HUES64 (cell line): ENCODE results near the gene MAST4.

Source experiments
- H3K27ac ChIP-seq: 2 replicates; pipeline ENCODE4 v1.7.0; 2013; ENCODE audit warnings: low read depth, low read length, inconsistent platforms
- H3K27me3 ChIP-seq: 2 replicates; pipeline ENCODE4 v1.6.1; 2013; ENCODE audit warnings: mild to moderate bottlenecking, low read length; ENCODE audit not compliant: insufficient read depth
- H3K36me3 ChIP-seq: 2 replicates; pipeline ENCODE4 v1.6.1; 2013; ENCODE audit warnings: mild to moderate bottlenecking, low read length; ENCODE audit not compliant: insufficient read depth
- H3K4me1 ChIP-seq: 2 replicates; pipeline ENCODE4 v1.6.1; 2013; ENCODE audit warnings: mild to moderate bottlenecking, low read length, moderate library complexity; ENCODE audit not compliant: insufficient read depth
- H3K4me3 ChIP-seq: 2 replicates; pipeline ENCODE4 v1.5.1; 2013; ENCODE audit warnings: mild to moderate bottlenecking, low read length, moderate library complexity
- H3K9ac ChIP-seq: 2 replicates; pipeline ENCODE4 v1.6.1; 2013; ENCODE audit warnings: mild to moderate bottlenecking, low read depth, low read length
- H3K9me3 ChIP-seq: 2 replicates; pipeline ENCODE4 v1.6.1; 2013; ENCODE audit warnings: low read depth, low read length; ENCODE audit not compliant: insufficient read depth
- WGBS: fragments of 150-250, 120-280 bp; methylation state at CpG from one replicate; pipeline ENCODE4 v1.1.7; 2013; ENCODE audit warnings: missing lambda C conversion rate; 5-methylcytosine and 5-hydroxymethylcytosine counted together

The MAST4 gene

DNA sequence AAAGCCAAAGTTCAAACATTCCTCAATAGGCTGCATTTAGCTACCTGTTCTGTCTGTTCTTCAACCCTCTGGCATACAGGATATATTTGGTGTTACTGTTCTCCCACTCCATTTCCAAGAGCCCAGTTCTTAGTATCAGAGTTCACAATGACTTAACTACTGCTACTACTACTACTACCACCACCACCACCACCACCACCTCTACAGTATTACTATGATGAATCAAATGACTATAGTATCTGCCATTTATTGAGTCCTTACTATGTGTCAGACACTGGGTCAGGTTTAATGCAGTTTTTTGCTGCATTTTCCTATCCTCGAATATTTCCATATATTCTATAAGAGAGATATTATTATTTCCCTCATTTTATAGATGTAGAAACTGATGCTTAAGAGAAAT, 601.3 kb downstream of the MAST4 start:
- Histone ChIP-seq H3K27me3 (no peaks in the 10 kb centered on the region), H3K9ac (no peak overlapping the region), H3K36me3 (no peaks in the 10 kb centered on the region), H3K27ac (no peak overlapping the region), H3K4me1 (no peaks in the 10 kb centered on the region; the same call in 1 of the 2 replicates), H3K4me3 (no peak overlapping the region), H3K9me3 (no peaks in the 10 kb centered on the region)
- WGBS, result no CpG with 5 or more reads among the region's 1 CpG

DNA sequence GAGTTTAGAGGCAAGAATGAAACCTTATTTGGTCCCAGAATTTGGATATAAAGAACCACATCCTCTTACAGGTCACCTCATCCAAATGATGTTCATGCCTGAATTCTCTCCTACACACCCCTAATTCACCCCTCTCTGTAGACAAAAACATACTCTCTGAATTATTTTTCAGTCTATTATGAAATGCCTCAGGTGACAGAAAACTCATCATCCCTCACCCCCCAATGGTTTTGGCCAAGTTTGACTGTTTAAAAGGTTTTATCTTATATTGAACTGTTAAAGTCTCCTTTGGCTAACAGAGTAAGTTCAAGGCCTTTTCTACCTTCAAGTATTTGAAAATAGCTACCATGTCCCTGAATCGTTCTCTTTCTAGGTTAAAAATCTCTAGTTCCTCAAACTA, 602.7 kb downstream of the MAST4 start:
- Histone ChIP-seq H3K4me1 (no peaks in the 10 kb centered on the region; the same call in 1 of the 2 replicates), H3K27me3 (no peaks in the 10 kb centered on the region), H3K36me3 (no peaks in the 10 kb centered on the region), H3K9ac (no peak overlapping the region), H3K9me3 (no peaks in the 10 kb centered on the region), H3K27ac (no peak overlapping the region), H3K4me3 (no peak overlapping the region)
- 92% methylated on average over 1 of the region's 1 CpG for WGBS

- no peak overlapping the region for H3K9ac ChIP-seq
- H3K9me3 ChIP-seq, result no peaks in the 10 kb centered on the region
- H3K36me3 ChIP-seq, result no peaks in the 10 kb centered on the region
- no peaks in the 10 kb centered on the region; the same call in 1 of the 2 replicates for H3K4me1 ChIP-seq
- H3K27ac ChIP-seq, result no peak overlapping the region
- no peaks in the 10 kb centered on the region for H3K27me3 ChIP-seq
- H3K4me3 ChIP-seq, result no peak overlapping the region
These were observed 603.7 kb downstream of the MAST4 start for GRCh38 chr5:67199859-67200258.

GRCh38 chr5:67200809-67201562, 604.8 kb downstream of the MAST4 start:
- Histone ChIP-seq H3K9ac (no peak overlapping the region), H3K4me3 (no peak overlapping the region), H3K27me3 (no peaks in the 10 kb centered on the region), H3K4me1 (no peaks in the 10 kb centered on the region; the same call in 1 of the 2 replicates), H3K9me3 (no peaks in the 10 kb centered on the region), H3K27ac (no peak overlapping the region), H3K36me3 (no peaks in the 10 kb centered on the region)
- 100% methylated on average over 2 of the region's 2 CpGs for WGBS

GRCh38 chr5:67201897-67202549, 605.8 kb downstream of the MAST4 start:
- Histone ChIP-seq H3K27me3 (no peaks in the 10 kb centered on the region), H3K4me3 (no peak overlapping the region), H3K27ac (no peak overlapping the region), H3K36me3 (no peaks in the 10 kb centered on the region), H3K9ac (no peak overlapping the region), H3K9me3 (no peaks in the 10 kb centered on the region), H3K4me1 (no peaks in the 10 kb centered on the region; the same call in 1 of the 2 replicates)
- WGBS, result 91% methylated on average over 5 of the region's 6 CpGs

DNA sequence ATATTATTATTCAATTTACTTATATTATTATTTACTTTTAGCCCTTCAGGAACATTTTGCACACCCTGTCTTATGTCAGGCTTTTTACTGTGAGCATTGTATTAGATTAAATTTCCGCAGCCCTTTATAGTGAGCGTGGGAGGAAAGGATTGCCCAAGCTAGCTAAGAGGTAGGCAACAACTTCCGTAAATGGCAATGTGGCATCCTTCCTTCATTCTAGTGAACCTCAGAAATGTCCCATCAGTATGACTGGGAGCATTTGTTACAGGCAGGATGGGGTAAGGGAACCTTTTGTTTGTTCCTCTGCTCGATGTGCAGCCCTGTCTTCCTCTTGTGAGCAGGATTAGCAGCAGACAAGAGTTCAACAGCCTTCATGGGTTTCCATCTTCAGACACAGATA, 606.6 kb downstream of the MAST4 start:
- Histone ChIP-seq H3K9ac (no peak overlapping the region), H3K27me3 (no peaks in the 10 kb centered on the region), H3K9me3 (no peaks in the 10 kb centered on the region), H3K27ac (no peak overlapping the region), H3K36me3 (no peaks in the 10 kb centered on the region), H3K4me3 (no peak overlapping the region), H3K4me1 (no peaks in the 10 kb centered on the region; the same call in 1 of the 2 replicates)
- WGBS, result 89% methylated on average over 4 of the region's 4 CpGs

DNA sequence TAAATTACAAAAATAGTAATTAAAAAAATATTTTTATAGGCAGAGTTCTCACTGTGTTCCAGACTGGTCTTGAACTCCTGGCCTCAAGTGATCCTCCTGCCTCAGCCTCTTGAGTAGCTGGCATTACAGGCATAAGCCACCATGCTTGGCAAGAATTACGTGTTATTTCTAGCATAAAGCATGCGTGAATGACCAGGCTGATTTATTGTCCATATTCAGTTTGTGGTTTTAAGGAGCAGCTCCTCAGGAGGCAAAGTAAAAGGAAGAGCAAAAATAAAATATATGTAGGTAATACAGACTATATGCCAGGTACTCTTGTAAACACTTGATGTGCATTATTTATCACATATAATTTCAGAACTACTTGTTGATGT, 607.5 kb downstream of the MAST4 start:
- Histone ChIP-seq H3K4me1 (no peaks in the 10 kb centered on the region; the same call in 1 of the 2 replicates), H3K27me3 (no peaks in the 10 kb centered on the region), H3K27ac (no peak overlapping the region), H3K9me3 (no peaks in the 10 kb centered on the region), H3K9ac (no peak overlapping the region), H3K4me3 (no peak overlapping the region), H3K36me3 (no peaks in the 10 kb centered on the region)
- WGBS, result 93% methylated on average over 2 of the region's 2 CpGs

DNA sequence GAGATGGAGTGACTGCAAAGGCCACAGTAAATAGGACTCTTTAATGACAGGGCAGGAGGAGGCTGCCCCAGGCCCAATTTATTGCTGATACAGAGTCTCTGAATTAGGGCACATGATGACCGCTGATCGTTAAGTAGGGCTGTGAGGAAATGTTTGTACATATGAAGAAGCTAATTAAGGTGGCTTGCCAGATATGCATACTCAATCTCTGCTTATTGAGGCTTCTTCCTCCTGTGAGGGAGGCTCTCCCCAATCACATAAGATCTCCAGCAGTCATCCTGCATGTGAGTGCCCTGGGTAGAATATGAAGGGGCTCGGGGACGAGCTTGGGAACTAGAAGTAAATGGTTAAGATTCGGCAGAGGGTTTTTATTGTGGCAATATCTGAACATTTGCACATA, 608.6 kb downstream of the MAST4 start:
- H3K4me3 ChIP-seq, result no peak overlapping the region
- H3K36me3 ChIP-seq, result no peaks in the 10 kb centered on the region
- no peak overlapping the region for H3K9ac ChIP-seq
- no peak overlapping the region for H3K27ac ChIP-seq
- H3K27me3 ChIP-seq, result no peaks in the 10 kb centered on the region
- no peaks in the 10 kb centered on the region; the same call in 1 of the 2 replicates for H3K4me1 ChIP-seq
- 85% methylated on average over 2 of the region's 5 CpGs for WGBS
- no peaks in the 10 kb centered on the region for H3K9me3 ChIP-seq

- no peak overlapping the region for H3K4me3 ChIP-seq
- no peak overlapping the region for H3K27ac ChIP-seq
- H3K9me3 ChIP-seq, result no peaks in the 10 kb centered on the region
- H3K36me3 ChIP-seq, result no peaks in the 10 kb centered on the region
- no peak overlapping the region for H3K9ac ChIP-seq
- H3K4me1 ChIP-seq, result no peaks in the 10 kb centered on the region
- WGBS, result 93% methylated on average over 3 of the region's 3 CpGs
- H3K27me3 ChIP-seq, result no peaks in the 10 kb centered on the region
These were observed 609.8 kb downstream of the MAST4 start for GRCh38 chr5:67205981-67206380.

DNA sequence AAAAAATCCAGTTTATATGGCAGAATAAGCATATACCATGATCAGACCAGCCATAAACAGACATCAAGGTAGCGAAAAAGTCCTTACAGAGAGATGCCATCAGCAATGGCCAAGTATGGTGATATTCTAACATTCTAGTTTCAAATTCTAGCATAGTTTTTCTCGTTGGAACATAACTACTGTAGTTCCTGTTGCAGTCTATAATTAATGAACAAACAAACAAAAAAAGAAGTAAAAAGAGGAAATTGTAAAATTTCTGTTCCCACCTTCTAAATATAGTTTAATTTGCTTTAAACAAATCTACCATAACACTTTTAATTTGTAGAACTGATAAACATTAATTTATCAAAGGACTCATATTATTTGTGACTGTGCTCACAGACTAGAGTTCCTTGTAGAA, 610.3 kb downstream of the MAST4 start:
- Histone ChIP-seq H3K27ac (no peak overlapping the region), H3K9ac (no peak overlapping the region)

DNA sequence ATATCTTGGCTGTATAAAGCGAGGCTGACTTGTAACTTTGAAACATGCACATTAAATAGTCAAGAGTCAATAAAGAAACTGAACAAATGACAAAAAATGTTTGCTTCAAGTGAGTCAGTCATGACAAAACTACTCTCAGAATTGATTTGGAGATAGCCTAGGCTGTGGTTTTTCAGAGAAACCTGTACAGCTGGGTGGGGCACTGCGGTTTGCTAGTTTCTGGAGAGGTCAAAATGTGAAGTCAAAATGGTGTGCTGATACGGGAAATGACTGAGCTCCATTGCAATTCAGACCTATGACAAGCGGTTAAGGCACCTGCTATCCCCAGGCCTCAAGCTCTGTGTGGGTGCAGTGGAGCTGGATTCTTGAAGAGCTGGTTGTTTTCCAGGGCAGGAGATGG, 610.7 kb downstream of the MAST4 start:
- 98% methylated on average over 4 of the region's 4 CpGs for WGBS
- H3K4me3 ChIP-seq, result no peak overlapping the region
- H3K9me3 ChIP-seq, result no peaks in the 10 kb centered on the region
- no peaks in the 10 kb centered on the region for H3K36me3 ChIP-seq
- no peak overlapping the region for H3K27ac ChIP-seq
- no peak overlapping the region for H3K9ac ChIP-seq
- H3K4me1 ChIP-seq, result no peaks in the 10 kb centered on the region
- H3K27me3 ChIP-seq, result no peaks in the 10 kb centered on the region

More for the DNA sequence above, 610.3 kb downstream of the MAST4 start:
- Histone ChIP-seq H3K36me3 (no peaks in the 10 kb centered on the region), H3K27me3 (no peaks in the 10 kb centered on the region), H3K4me3 (no peak overlapping the region), H3K9me3 (no peaks in the 10 kb centered on the region), H3K4me1 (no peaks in the 10 kb centered on the region)
- 100% methylated on average over 1 of the region's 2 CpGs for WGBS
